Measurements from ENCODE around the gene TALDO1. TPM values are rescaled to one million over a fixed set of nuclear protein-coding genes. Genes with fewer than 3 reads are reported as not detected.

The TALDO1 gene
- 100 to 1,000 TPM; 159 to 186 TPM for total RNA-seq
- long read RNA-seq, transcript TALDO1-201 (8 exons, 1,346 nt) = major isoform, 202 of 211 reads
- long read RNA-seq, partial matches to known transcripts = 4 of 211 reads
- long read RNA-seq, other reads (novel, unspliced or antisense) = 3 of 211 reads

GRCh38 chr11:747158-748006, at the start of gene TALDO1:
TALDO1 (plus strand) TSS chr11:747464; CDS start chr11:747482, 18 bp downstream.
- peak; percentile 97 for ATAC-seq
- intact Hi-C loops (cut with DNase I, micrococcal nuclease) = no loop called here
- DNase-seq = peak; percentile 89 to 93

GRCh38 chr11:697811-698311, 49.4 kb upstream of the TALDO1 start:
- intact Hi-C loops (cut with DNase I, micrococcal nuclease) = no loop called here
- ATAC-seq (no peak), DNase-seq (no peak)

GRCh38 chr11:698493-699115, 48.7 kb upstream of the TALDO1 start:
- ATAC-seq (no peak), DNase-seq (no peak)
- intact Hi-C loops (cut with DNase I, micrococcal nuclease) = no loop called here

GRCh38 chr11:699116-699508, 48.2 kb upstream of the TALDO1 start:
- intact Hi-C loops (cut with DNase I, micrococcal nuclease) = no loop called here
- DNase-seq (no peak), ATAC-seq (no peak)

- DNase-seq = no peak
- no peak for ATAC-seq
- intact Hi-C loops (cut with DNase I, micrococcal nuclease) = no loop called here
Observed at GRCh38 chr11:699753-700152, 47.5 kb upstream of the TALDO1 start.

- ATAC-seq (no peak), DNase-seq (peak in 1 of 2 donors; percentile 27)
- intact Hi-C loops (cut with DNase I, micrococcal nuclease) = no loop called here
Observed at GRCh38 chr11:701741-702461, 45.4 kb upstream of the TALDO1 start.

- peak; percentile 74 to 80 for DNase-seq
- intact Hi-C loops (cut with DNase I, micrococcal nuclease) = no loop called here
- ATAC-seq = peak; percentile 35
Observed at GRCh38 chr11:702462-703461, 44.5 kb upstream of the TALDO1 start.

- DNase-seq (peak; percentile 23 to 33), ATAC-seq (no peak)
- intact Hi-C loops (cut with DNase I, micrococcal nuclease) = no loop called here
Observed at GRCh38 chr11:703506-703905, 43.8 kb upstream of the TALDO1 start.

GRCh38 chr11:704228-704674, 43.0 kb upstream of the TALDO1 start:
- no peak for ATAC-seq
- intact Hi-C loops (cut with DNase I, micrococcal nuclease) = no loop called here
- DNase-seq = peak; percentile 20 to 44

- intact Hi-C loops (cut with DNase I, micrococcal nuclease) = no loop called here
- DNase-seq = peak; percentile 85 to 91
- ATAC-seq = peak; percentile 69
Observed at GRCh38 chr11:704781-705645, 42.3 kb upstream of the TALDO1 start.

GRCh38 chr11:705646-706438, 41.4 kb upstream of the TALDO1 start, which contains the start of gene EPS8L2:
EPS8L2 (plus strand) TSS chr11:706231; CDS start chr11:709408, 3,177 bp downstream.
- DNase-seq (peak; percentile 85 to 89), ATAC-seq (peak; percentile 56)
- intact Hi-C loops (cut with DNase I, micrococcal nuclease) = no loop called here

- peak; percentile 4 for ATAC-seq
- DNase-seq = peak; percentile 43 to 50
- intact Hi-C loops (cut with DNase I, micrococcal nuclease) = no loop called here
Observed at GRCh38 chr11:706439-706956, 40.8 kb upstream of the TALDO1 start.

GRCh38 chr11:706957-707816, 40.1 kb upstream of the TALDO1 start:
- intact Hi-C loops (cut with DNase I, micrococcal nuclease) = no loop called here
- peak; percentile 31 for ATAC-seq
- DNase-seq = peak; percentile 71 to 74

- intact Hi-C loops (cut with DNase I, micrococcal nuclease) = no loop called here
- ATAC-seq (no peak), DNase-seq (no peak)
Observed at GRCh38 chr11:707817-708420, 39.3 kb upstream of the TALDO1 start.

GRCh38 chr11:708511-708910, 38.8 kb upstream of the TALDO1 start:
- peak in 1 of 2 donors; percentile 30 for DNase-seq
- intact Hi-C loops (cut with DNase I, micrococcal nuclease) = no loop called here
- no peak for ATAC-seq

All from left colon (tissue), 2 donors.